Fibroblast of lung (primary cell): ENCODE measurements around the gene YPEL3. TPM values are rescaled to one million over a fixed set of nuclear protein-coding genes. Genes with fewer than 3 reads are reported as not detected.

Experiments used
- DNase-seq, 2 donors: peaks; one replicate each; pipeline versions ENCODE4 v3.0.0 to v3.0.0-alpha.2; 2010; ENCODE audit warnings: low read depth in 2 of 2
- H2AFZ ChIP-seq: 2 replicates; pipeline ENCODE4 v1.5.1; 2012; ENCODE audit warnings: low read length, control low read depth, inconsistent platforms
- H3K27ac ChIP-seq: 2 replicates; pipeline ENCODE4 v1.5.1; 2011; ENCODE audit warnings: low read length, control low read depth; ENCODE audit not compliant: insufficient read depth
- H3K27me3 ChIP-seq: 2 replicates; pipeline ENCODE4 v1.5.1; 2011; ENCODE audit warnings: mild to moderate bottlenecking, low read length; ENCODE audit not compliant: control insufficient read depth, insufficient read depth
- H3K36me3 ChIP-seq: 2 replicates; pipeline ENCODE4 v1.5.1; 2011; ENCODE audit warnings: low read length; ENCODE audit not compliant: control insufficient read depth, insufficient read depth
- H3K4me1 ChIP-seq: 2 replicates; pipeline ENCODE4 v1.5.1; 2011; ENCODE audit warnings: low read length; ENCODE audit not compliant: control insufficient read depth, insufficient read depth; ENCODE audit errors: extremely low read depth
- H3K4me2 ChIP-seq: 2 replicates; pipeline ENCODE4 v1.5.1; 2011; ENCODE audit warnings: low read length, control low read depth; ENCODE audit not compliant: insufficient read depth; ENCODE audit errors: extremely low read depth
- H3K4me3 ChIP-seq, 4 experiments: fragments of 200-600 bp in 1 of 4; sonication (generic) in 1 of 4; replicated peaks in 1 of 4; 2 replicates each; pipeline ENCODE4 v1.5.1; 2011 to 2016; ENCODE audit warnings: low read length in 4 of 4, low read depth in 3 of 4, mild to moderate bottlenecking in 3 of 4, control low read depth in 2 of 4, inconsistent platforms in 1 of 4, mixed read lengths in 1 of 4; ENCODE audit not compliant: insufficient read depth in 1 of 4; ENCODE audit errors: control extremely low read depth in 1 of 4
- H3K79me2 ChIP-seq: 2 replicates; pipeline ENCODE4 v1.5.1; 2012; ENCODE audit warnings: mild to moderate bottlenecking, low read length, inconsistent platforms; ENCODE audit not compliant: control insufficient read depth, insufficient read depth
- H3K9ac ChIP-seq: 2 replicates; pipeline ENCODE4 v1.5.1; 2011; ENCODE audit warnings: mild to moderate bottlenecking, low read length, control low read depth; ENCODE audit not compliant: insufficient read depth
- H3K9me3 ChIP-seq: 2 replicates; pipeline ENCODE4 v1.5.1; 2012; ENCODE audit warnings: low read depth, low read length; ENCODE audit not compliant: control insufficient read depth, insufficient read depth
- H4K20me1 ChIP-seq: 2 replicates; pipeline ENCODE4 v1.5.1; 2011; ENCODE audit warnings: low read length; ENCODE audit not compliant: control insufficient read depth, insufficient read depth; ENCODE audit errors: extremely low read depth
- EZH2 ChIP-seq: IDR thresholded peaks from 2 replicates; pipeline ENCODE4 v1.5.1; 2012; ENCODE audit warnings: low read length, control low read depth, mild to moderate bottlenecking; ENCODE audit errors: missing control alignments
- polyA plus RNA-seq, 2 donors: library from polyadenylated mRNA; depleted of rRNA in 1 of 2; stranded (reverse) in 1 of 2; unstranded in 1 of 2; fragments of >200 nt; gene quantifications; 2 replicates each; pipeline ENCODE4 v1.2.1, GENCODE V29; 2011 to 2012; ENCODE audit warnings: missing spikeins in 1 of 2
- total RNA-seq: library from RNA; depleted of rRNA; stranded (reverse); fragments of >200 nt; gene quantifications from 2 replicates; pipeline ENCODE4 v1.2.1, GENCODE V29; 2014
- TF ChIP-seq, protein P1 (sequence below), 2 donors: IDR thresholded peaks in 1 of 2; conservative IDR thresholded peaks in 1 of 2; 1 replicate in 1 of 2; 2 replicates in 1 of 2; pipeline ENCODE4 v1.5.1; 2011 to 2012; ENCODE audit warnings: low read length in 2 of 2, control low read depth in 1 of 2, inconsistent platforms in 1 of 2, low read depth in 1 of 2, mild to moderate bottlenecking in 1 of 2

The YPEL3 gene
- total and polyA plus RNA-seq, 2 donors (not counting 1 experiment from before 2014, with no cell fraction given): 16.0 to 21.4 TPM

DNA sequence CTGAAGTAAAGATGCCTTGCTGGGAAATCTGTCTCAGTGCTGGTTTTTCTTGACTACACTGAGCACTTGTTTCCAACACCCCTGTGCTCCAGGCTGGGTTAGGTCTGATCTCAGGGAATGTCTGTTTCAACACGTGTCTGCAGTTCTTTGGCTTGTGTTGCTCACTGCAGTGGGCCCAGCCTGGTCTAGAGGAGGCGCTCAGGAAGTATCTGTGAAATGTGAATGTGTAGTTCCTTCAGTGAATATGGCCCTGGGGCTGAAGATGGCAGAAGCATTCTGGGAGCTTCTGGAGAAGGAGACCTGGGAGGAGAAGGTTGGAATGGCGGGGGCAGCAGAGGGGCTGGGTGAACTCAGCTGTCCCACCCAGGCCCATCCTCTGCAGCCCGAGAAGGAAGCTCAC, 8.1 kb upstream of the YPEL3 start:
- Histone ChIP-seq H4K20me1 (no peaks in the 10 kb centered on the region), H3K27ac (no peak overlapping the region), H3K4me3 (no peak overlapping the region), H2AFZ (no peak overlapping the region), H3K9me3 (no peaks in the 10 kb centered on the region), H3K27me3 (no peaks in the 10 kb centered on the region), H3K4me1 (no peaks in the 10 kb centered on the region), H3K36me3 (peaks cover 7% of the 10 kb centered on the region), H3K4me2 (no peak overlapping the region), H3K79me2 (no peaks in the 10 kb centered on the region), H3K9ac (no peak overlapping the region)
- no peak for DNase-seq
- TF ChIP-seq, protein P1, sequence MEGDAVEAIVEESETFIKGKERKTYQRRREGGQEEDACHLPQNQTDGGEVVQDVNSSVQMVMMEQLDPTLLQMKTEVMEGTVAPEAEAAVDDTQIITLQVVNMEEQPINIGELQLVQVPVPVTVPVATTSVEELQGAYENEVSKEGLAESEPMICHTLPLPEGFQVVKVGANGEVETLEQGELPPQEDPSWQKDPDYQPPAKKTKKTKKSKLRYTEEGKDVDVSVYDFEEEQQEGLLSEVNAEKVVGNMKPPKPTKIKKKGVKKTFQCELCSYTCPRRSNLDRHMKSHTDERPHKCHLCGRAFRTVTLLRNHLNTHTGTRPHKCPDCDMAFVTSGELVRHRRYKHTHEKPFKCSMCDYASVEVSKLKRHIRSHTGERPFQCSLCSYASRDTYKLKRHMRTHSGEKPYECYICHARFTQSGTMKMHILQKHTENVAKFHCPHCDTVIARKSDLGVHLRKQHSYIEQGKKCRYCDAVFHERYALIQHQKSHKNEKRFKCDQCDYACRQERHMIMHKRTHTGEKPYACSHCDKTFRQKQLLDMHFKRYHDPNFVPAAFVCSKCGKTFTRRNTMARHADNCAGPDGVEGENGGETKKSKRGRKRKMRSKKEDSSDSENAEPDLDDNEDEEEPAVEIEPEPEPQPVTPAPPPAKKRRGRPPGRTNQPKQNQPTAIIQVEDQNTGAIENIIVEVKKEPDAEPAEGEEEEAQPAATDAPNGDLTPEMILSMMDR (conservative IDR thresholded peaks at IDR 0.05 in 1 of 2, IDR thresholded peaks at IDR 0.05 in 1 of 2; ENCODE audit: low read depth in 1 of 2, low read length in 2 of 2): no peak
- TF ChIP-seq EZH2: no peak

GRCh38 chr16:30096862-30097563, 1.0 kb upstream of the YPEL3 start:
- H3K9ac ChIP-seq: no peak overlapping the region
- no peak overlapping the region for H3K4me3 ChIP-seq
- TF ChIP-seq, protein P1 (conservative IDR thresholded peaks at IDR 0.05 in 1 of 2, IDR thresholded peaks at IDR 0.05 in 1 of 2; ENCODE audit: low read depth in 1 of 2, low read length in 2 of 2): no peak
- no peaks in the 10 kb centered on the region for H3K27me3 ChIP-seq
- no peak overlapping the region for H3K27ac ChIP-seq
- no peaks in the 10 kb centered on the region for H3K79me2 ChIP-seq
- H3K36me3 ChIP-seq: no peaks in the 10 kb centered on the region
- no peak for DNase-seq
- peaks cover 14% of the 10 kb centered on the region for H3K4me1 ChIP-seq
- H3K4me2 ChIP-seq: no peak overlapping the region
- peak overlapping the region; percentile 80 for H2AFZ ChIP-seq
- no peaks in the 10 kb centered on the region for H4K20me1 ChIP-seq
- no peaks in the 10 kb centered on the region for H3K9me3 ChIP-seq

- Histone ChIP-seq H3K27me3 (no peaks in the 10 kb centered on the region), H3K27ac (no peak overlapping the region), H3K36me3 (no peaks in the 10 kb centered on the region), H4K20me1 (no peaks in the 10 kb centered on the region), H3K4me2 (peak overlapping the region; percentile 90), H2AFZ (no peak overlapping the region), H3K9ac (peak overlapping the region; percentile 59), H3K79me2 (no peaks in the 10 kb centered on the region), H3K4me3 (peak overlapping the region; percentile 32 to 80 (median 54)), H3K9me3 (no peaks in the 10 kb centered on the region), H3K4me1 (peaks cover 16% of the 10 kb centered on the region)
- no peak for DNase-seq
- TF ChIP-seq, protein P1 (conservative IDR thresholded peaks at IDR 0.05 in 1 of 2, IDR thresholded peaks at IDR 0.05 in 1 of 2; ENCODE audit: low read depth in 1 of 2, low read length in 2 of 2): no peak
- no peak for TF ChIP-seq EZH2
Observed at GRCh38 chr16:30095166-30096078, 591 bp downstream of the YPEL3 start.
